ENCODE data around the gene PACSIN1.

PACSIN1 gene

GRCh38 chr6:34583861-34584604, 118.2 kb downstream of the PACSIN1 start:
- no peak for DNase-seq

DNA sequence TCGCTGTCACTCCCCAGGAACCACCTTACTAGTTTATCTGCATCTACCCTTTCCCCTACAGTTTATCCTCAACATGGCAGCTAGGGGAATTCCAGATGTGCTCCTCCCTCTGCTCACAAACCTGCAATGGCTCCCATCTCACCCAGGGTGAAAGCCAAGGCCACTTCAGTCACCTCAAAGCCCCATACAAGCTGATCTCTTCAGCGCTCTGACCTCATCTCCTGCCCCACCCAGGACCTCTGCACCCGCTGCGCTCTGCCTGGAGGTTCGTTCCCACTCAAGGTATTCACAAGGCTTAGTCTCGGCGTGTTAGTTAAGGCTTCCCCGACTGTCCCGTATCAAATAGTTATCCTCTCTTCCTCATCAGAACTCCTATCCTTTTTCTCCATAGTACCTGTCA, 118.8 kb downstream of the PACSIN1 start:
- no peak for DNase-seq

Data from T-helper 2 cell (primary cell).